HG03064 (cell line): ENCODE data around the gene TNFRSF18.

Source experiments
- ATAC-seq: cut with Tn5 transposase; IDR thresholded peaks from one replicate; pipeline ENCODE4 v1.9.1; 2021; ENCODE audit warnings: low read depth; ENCODE audit not compliant: unreplicated experiment

The TNFRSF18 gene

DNA sequence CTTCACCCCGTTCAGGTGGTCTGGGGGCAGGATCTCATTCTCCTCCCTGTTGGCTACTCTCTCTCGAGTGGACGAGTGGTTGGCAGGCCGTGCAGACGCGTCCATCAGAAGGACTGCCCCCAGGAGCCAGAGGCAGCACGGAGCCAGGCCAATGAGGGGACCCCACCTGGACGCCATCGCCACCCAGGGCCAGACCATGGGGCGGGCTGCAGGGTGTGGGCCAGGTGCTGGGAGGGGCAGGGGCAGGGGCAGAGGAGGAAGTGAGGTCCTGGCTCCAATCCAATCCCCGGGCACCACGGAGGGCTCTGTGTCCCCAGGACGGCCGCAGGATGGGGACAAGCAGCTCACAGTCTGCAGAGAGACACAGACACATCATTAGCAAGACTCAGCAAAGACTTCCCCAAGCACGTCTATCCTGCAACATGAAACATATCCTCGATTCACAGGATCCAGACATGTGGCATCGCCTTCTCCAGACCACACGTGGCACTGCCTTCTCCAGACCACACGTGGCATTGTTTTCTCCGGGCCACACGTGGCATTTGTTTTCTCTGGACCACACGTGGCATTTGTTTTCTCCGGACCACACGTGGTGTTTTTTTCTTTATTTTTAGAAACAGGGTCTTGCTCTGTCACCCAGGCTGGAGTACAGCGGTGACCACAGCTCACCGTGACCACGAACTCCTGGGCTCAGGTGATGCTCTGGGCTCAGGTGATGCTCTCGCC is 22.4 kb upstream of the TNFRSF18 start:
- no peak for ATAC-seq

DNA sequence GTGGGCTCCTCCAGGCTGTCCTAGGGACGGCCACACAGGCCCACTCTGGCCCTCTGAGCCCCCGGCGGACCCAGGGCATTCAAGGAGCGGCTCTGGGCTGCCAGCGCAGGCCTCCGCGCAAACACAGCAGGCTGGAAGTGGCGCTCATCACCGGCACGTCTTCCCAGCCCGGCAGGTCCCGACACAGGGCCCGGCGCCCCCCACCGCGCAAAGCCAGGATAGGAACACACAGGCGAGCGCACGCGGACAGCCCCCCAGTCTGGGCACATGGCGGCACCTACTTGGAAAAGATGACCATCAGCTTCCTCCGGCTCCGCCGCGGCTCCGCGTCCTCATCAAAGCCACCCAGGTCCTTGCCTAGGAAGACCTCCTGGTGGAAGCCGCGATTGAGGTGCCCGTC is 21.8 kb upstream of the TNFRSF18 start:
- no peak for ATAC-seq

DNA sequence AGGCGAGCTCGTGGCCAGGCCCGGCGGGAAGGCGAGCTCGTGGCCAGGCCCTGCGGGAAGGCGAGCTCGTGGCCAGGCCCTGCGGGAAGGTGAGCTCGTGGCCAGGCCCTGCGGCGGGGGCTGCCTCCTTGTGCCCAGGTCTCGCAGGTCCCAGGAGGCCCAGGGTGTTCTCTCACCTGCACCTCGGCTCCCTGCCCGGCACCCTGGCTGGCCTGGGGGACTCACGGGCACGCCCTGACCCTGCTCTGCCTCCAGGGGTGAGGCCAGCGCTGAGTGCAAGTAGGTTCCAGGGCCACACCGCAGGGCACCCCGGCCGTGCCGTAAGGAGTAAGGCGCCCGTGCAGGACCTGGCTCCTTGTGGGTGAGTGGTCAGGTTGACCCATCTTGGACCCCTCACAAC is 21.0 kb upstream of the TNFRSF18 start:
- ATAC-seq, result no peak

DNA sequence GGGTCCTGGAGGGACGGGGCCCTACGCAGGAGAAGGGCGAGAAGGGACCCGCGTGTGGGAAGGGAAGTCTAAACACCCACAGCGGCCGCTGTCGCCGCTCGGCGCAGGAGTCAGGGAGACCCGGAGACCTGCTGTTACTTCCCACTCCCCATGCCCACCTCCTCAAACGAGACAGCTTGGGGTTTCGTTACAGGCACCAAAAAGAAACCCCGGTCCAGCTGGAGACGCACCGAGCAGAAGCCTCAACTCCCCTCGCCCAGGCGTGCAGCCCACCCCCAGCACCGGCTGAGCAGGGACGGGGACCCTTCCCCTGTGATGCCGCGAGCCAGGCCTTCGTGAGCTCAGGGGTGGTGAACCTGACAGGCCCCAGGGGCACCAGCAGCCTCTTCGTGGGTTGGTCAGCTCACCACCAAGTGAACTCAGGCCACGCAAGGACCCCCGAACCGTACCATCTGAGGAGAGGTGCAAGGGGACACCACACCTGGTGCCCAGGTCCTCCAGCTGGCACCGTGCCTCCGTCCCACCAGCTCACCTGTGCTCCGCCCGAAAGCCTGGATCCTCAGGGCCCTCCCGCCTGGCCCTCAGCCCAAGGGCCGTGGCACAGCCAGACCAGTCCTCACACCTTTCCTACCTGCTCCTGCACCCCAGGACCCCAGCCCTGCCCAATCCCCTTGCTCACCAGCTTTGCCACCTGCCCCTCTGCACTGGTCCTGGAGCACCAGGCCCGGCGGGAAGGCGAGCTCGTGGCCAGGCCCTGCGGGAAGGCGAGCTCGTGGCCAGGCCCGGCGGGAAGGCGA is 20.4 kb upstream of the TNFRSF18 start:
- no peak for ATAC-seq

DNA sequence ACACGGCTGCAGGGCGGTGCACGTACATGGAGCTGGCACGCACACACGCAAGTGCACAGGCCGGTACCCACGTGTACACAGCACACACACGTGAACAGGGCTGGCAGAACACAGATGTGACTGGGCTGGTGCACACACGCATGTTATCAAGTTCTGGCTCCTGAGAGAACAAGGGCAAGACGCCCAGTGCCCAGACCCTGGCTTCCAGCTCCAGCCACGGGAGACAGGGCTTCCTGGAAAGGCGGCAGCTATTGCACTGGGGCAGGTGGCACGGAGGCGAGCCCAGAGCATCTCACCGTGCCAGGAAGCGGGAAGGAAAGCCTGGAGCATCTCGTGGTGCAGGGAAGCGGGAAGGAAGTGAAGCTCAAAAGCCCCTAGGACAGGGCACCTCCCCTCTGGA is 19.5 kb upstream of the TNFRSF18 start:
- ATAC-seq, result no peak

DNA sequence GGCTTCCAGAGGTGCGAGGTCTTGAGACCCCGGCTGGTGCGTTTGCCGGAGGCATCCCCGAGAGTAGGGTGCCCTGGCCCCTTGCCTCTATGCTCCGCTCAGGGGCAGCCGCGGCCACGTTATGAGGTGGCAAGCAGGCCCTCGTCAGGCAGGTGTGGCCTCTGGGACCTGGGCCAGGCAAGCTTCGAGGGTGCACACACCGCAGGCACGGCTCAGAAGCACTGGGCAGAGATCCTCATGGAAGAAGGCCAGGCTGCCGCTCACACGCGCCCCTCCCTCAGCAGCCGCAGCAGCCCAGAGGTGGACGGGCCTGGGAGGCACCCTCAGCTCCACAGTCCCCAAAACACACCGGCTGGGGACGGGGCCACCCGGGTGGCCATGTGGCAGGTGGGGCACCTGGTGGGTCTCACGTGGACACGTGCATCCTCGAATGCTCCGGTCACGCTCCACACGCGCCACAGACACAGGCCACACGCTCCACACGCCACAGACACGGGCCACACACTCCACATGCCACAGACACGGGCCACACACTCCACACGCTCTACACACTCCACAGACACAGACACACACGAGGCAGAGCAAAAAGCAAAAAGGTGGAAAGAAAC is 18.9 kb upstream of the TNFRSF18 start:
- ATAC-seq, result no peak

DNA sequence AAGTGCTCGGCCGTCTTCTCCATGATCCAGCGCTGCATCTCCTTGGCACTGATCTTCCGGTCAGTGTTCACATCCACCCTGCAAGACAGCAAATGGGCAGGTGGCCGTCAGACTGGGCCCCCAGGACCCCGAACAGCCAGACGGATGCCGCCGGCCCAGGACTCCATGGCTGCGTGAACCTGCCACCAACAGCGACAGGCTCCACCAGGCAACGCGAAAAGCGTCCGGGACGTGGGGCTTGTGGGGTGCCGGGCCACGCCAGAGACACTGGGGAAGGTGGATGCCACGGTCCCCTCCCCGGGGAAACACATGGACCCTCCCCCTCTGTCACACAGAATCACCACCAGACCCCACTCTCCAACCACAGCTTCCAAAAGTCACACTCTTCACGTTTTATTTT is 17.5 kb upstream of the TNFRSF18 start:
- no peak for ATAC-seq

DNA sequence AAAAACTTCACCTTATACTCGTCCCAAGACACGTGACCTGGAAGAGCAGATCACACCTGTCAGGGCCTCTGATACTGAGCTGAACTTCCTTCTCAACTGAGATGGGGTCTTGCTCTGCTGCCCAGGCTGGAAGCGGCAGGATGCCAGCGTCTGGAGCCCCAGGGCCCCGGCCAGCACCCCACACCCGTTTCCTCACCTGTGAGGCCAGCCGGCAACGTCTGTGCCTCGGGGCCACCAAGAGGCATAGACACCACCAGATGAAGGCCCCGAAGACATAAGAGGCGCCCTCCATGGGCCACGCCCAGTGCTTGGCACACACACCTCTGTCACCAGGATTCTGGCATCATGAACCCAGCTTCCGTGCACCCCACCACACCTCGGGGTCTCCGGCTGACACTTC is 16.9 kb upstream of the TNFRSF18 start:
- ATAC-seq, result no peak

DNA sequence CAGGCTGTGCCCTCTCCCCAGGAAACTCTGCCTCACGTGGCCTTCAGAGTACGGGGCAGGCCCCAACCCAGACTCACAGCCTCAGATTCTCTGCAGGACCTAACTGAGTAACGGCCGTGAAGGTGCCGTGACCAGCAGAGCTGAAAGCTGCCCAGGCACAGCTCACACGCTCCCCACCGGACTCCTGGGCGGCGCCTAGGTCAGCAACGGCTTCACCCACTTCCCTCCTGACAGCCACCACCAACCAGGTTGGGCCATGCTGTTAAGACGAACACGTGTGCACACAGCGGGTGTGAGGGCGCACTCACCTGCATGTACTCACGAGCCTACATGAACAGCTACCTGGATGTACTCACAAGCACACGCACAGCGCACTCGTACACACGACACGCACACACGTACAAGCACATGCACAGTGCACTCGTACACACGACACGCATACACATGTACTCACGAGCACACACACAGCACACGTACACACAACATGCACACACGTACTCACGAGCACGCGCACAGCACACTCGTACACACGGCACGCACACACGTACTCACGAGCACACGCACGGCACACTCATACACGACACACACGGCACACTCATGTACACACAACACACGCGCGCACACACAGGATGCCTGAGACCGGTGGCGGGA is 16.3 kb upstream of the TNFRSF18 start:
- ATAC-seq, result no peak

DNA sequence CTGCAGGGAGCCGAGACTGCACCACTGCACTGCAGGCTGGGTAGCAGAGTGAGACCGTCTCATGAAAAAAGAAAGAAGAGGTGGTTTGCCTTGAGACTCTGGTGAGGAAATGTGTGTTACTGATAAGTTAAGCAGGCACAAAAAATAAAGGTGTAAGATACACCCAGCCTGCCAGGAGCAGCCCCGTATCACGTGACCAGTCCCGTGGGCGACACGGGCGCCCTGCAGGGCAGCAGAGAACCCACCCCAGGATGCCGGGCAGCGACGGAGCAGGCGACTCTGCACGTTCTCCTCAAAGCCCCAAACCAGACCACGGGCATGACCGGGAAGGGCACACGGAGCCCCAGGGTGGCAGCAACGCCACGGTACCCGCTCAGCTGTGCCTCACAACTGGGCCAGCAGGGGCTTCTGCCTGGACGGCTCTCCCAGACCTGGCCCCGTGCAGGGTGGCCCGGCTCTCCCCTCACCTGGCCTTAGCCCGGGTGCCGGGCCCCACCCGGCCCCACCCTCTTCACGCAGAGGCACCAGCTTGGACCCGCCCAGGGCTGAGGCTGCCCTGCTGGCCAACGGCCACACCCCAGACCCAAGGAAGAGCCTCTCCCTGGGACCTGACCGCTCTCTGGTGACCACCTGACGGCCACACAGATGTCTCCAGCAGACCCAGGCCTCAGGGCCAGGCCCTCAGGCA is 15.6 kb upstream of the TNFRSF18 start:
- ATAC-seq, result no peak

DNA sequence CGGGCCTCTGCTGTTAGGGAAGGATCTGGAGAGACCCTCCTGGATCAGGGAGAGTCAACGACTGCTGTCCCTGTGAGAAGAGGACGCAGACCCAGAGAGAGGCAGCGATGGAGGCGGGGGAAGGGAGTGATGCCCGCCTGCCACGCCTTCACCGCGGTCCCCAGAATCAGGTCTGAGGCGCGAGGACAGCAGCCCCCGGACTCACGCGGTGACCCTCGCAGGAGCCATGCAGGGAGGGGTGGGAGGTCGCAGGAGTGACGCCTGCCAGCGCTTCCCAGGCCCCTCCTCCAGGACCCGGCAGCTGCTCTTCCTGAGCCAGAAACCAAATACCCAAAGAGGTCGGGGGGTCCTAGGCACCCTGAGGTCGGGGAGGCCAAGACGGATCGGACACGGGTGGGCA is 13.8 kb upstream of the TNFRSF18 start:
- no peak for ATAC-seq

DNA sequence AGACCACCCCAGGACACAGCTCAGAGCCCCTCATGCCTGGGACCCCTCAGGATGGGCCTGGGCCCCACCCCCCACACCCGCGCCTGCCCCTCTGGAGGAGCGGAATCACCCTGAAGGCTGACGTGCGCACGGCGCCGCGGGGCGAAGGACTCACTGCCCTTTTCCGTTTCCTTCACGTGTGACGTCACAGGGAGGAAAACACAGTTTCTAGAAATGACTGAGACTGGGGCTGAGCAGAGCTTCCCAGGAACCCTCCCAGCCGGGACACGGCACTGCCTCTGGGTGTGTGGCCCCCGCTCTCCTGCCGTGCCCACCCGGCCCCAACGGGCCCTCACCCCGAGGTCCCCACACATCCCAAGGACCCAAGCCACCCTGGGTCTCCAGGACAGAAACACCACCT is 12.9 kb upstream of the TNFRSF18 start:
- no peak for ATAC-seq

DNA sequence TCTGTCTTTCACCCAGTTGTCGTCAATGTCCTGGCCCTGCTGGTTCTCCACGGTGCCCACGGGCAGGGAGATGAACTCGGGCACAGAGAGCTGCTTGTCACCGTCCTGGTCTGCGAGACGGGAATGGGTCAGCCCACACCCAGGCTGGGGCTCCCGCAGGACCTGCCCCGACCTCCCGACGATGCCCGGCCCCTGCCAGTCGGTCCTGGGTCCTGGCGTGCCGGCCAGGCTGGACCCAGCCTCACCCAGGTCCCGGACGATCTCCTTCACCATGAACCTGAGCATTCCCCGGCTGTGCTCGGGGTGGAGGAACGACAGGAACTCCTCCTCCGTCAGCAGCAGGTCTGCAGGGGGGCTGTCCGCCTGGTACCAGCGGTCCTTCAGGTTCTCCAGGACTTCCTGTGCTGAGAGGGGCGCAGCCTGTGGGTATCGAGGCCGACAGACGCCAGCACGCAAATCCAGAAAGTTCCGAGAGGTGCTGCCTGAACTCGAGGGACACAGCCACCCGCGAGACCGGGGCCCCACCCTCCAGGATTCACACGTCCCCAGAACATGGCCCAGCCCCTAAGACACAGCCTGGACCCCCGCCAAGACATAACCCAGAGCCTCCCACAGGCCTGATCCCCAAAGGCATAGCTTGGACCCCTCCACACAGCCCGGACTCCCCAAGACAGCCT is 12.3 kb upstream of the TNFRSF18 start:
- no peak for ATAC-seq

DNA sequence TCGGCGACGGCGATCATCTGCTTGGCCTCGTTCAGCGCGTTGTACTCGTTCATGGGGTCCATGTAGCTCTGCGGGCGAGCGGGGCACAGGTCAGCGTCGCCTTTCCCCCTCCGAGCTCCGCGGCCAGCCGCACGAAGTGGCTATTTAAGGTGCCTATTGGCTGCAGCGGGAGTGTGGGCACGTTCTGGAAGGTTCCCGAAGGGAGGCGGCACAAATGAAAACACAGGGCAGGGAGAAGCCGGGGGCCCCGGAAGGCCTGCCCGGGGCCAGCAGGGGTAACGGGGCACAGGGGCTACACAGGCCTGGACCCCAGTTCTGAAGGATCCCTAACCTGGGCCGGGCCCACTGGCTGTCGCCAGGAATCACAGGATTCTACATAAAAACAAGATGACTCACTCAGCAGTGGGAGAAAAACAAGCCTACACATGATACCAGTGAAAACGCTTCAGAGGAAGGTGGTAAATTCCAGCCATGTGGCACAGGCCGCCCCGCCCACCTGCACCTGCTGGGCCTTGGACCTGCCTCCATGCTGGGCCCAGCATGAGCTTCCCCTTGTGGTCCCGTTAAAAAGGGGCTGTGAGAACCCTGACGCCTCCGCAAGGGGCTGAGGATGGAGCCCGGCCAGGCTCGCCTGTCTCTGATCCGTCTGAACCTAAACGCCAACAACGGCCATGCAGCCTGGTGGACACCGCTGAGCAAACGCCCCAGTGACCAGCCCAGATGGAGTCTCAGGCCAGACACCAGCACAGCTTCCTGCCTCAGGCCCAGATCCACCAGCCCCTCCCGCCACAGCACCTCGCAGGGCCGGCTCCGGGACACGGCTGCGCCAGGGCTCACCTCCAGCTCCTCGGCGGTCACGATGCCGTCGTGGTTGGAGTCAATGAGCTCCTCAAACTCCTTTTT is 11.5 kb upstream of the TNFRSF18 start:
- no peak for ATAC-seq

DNA sequence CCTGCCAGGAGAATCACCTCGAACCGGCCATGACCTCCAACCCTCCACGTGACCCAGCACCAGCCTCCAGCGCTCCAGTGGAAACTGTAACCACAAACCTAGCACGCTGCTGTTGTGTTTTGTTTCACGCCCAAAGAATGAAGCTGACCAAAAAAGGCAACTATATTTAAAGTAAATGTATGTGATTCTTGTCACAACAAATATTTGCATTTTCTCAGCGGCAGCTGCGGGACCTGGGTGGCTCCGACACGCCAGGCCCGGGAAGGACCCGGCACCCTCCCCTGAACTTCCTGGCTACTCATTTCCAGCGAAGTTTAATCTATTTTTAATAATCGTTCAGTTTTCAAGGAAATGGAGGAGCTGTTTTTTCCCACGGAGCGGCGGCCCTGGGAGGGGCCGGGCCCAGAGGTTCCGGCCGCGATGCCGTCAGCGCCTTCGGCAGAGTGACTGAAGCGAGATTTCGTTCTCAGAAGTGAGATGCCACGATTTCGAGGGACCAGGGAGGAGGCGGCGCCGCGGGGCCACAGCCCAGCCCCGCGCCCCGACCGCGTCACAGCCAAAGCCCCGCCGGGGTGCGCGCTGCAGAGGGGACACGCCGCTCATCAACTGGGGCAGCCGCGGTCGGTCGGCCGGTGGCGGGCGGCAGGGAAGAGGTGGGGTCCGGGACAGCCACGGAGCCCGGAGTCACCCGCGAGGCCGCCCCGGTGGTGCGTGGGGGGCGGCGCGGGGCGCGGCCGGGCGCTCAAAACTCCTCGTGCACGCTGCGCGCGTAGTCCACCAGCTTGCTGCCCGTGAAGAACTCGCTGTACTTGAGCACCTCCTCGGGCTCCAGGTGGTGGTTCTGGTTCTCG is 10.6 kb upstream of the TNFRSF18 start:
- ATAC-seq, result no peak

DNA sequence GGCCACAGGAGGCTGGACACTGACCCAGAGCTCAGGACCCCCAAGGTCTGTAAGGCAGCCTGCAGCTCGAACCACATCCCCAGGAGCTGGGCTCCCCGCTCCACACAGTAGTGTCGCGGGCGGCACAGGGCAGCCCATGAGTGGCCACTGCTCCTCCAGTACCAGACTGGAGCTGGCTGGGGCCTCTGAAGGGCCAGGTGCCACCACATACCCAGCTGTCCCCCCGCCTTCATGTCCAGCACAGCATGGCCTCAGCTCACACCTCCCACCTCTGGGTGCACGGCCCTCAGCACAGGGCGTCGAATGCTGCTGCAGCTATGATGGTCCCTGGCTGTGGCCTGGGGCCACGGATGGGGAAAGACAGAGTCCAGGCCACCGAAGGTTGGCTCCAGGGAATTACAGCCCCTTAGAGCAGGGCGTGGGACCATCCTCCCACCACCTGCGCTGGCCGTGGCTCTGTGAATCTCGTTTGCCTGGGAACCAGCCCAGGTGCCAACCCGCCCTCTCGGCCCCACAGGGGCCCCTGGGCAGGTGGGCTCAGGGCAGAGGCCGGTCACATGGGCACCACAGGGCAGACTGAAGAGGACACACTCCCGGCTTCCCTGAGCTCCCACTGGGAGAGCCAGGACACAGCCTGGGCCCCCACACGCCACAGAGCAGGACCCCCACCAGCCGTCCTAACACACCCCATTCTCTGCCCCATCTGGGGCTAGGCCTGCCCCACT is 9.7 kb upstream of the TNFRSF18 start:
- ATAC-seq, result no peak

DNA sequence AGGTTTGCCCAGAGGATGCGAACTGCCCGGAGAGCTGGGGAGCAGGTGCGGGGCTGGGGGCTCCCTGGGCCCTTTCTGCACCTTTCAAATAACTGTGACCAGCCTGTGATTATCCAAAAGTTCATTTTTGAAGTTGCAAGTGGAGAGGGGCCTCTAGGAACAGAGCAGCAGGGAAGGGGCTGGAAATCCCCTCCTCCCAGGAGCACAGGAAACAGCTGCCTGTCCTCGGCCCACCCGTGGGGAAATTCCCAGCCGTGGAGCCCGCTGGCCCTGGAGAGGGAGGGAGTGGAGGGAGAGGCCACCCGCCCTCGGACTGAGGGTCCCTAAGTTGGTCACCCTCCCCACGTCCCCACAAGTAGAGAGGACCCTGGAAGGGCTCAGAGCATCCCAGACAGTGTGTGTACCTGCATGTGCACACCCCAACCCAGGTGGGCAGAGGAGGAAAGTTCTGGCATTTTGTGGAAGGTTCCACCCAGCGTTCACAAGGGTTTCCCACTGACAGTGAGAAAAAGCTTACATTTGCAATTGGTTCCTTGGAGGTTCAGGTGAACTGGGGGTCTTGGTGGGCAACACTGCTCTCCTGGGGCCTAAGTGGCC is 8.8 kb upstream of the TNFRSF18 start:
- no peak for ATAC-seq
